ENCODE results near the gene LRRC32. TPM values are rescaled to one million over a fixed set of nuclear protein-coding genes. Genes with fewer than 3 reads are reported as not detected.
A peak's percentile ranks its signal among the peaks of the same experiment; 100 is the strongest.

LRRC32 gene, protein sequence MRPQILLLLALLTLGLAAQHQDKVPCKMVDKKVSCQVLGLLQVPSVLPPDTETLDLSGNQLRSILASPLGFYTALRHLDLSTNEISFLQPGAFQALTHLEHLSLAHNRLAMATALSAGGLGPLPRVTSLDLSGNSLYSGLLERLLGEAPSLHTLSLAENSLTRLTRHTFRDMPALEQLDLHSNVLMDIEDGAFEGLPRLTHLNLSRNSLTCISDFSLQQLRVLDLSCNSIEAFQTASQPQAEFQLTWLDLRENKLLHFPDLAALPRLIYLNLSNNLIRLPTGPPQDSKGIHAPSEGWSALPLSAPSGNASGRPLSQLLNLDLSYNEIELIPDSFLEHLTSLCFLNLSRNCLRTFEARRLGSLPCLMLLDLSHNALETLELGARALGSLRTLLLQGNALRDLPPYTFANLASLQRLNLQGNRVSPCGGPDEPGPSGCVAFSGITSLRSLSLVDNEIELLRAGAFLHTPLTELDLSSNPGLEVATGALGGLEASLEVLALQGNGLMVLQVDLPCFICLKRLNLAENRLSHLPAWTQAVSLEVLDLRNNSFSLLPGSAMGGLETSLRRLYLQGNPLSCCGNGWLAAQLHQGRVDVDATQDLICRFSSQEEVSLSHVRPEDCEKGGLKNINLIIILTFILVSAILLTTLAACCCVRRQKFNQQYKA
- 4.2 and 7.9 TPM in 2 replicates for total RNA-seq (2014; rRNA removed; shearing (Covaris generic))
- 3.5 and 4.0 TPM in 2 replicates for polyA plus RNA-seq (2016; fragmentation: Nextera tagmentation; extraction: Ambion mirVana)

DNA sequence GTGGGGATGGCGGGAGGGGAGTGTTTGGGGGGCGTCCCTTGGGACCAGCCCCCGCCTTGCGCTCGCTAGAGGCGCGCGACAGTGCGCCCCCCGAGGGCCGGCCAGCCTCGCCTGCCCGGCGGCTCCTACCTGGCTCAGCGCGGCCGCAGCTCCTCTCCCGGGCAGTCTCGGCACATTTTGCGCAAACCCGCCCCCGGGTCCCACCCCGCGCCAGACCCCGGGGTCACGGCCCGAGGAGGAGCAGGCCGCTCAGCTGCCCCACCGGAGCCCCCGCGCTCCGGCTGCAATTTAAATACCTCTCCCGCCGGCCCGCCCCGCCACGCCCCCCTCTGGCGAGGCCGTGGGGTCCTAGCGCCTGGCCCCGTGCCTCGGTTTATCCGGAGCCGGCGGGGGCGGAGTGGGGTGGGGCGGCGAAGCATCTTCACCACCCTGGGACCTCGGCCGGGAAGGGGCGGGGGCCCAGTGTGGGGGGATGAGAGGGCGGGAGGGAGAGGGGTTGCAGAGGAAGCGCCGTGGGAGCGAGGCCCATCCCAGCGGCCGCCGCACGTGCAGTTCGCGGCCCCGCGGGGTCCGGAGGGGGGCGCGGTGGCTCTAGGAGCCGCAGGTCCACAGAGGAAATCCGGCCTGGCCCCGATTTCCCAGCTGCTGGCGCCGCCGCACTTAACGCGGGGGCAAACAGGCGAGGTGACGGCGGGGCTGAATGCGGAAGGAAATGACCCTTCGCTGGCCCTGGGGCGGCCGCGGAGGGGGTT lies at the start of gene LRRC32:
Gene LRRC32, minus strand, starts transcription at position 263 of the 752 bp plus-strand sequence. CDS start 4,793 bp downstream, outside the sequence.
- no peaks in the 10 kb centered on the region for H3K9me2 ChIP-seq (ENCODE audit: insufficient read depth)
- H3K27me3 ChIP-seq (replicated peaks; ENCODE audit: insufficient read depth), result no peaks in the 10 kb centered on the region
- H4K20me1 ChIP-seq (ENCODE audit: insufficient read depth), result no peaks in the 10 kb centered on the region
- H2AFZ ChIP-seq, result peak within 1 kb of the TSS; percentile 69
- H3K4me1 ChIP-seq (ENCODE audit: insufficient read depth), result peaks cover 8% of the 10 kb centered on the region; the same call in 1 of the 2 replicates
- peak within 1 kb of the TSS; percentile 77 for H3K4me2 ChIP-seq (ENCODE audit: unreplicated experiment)
- H3K9ac ChIP-seq, result peak within 1 kb of the TSS; percentile 22; the same call in 1 of the 2 replicates
- H3K9me3 ChIP-seq (ENCODE audit: low read depth), result no peaks in the 10 kb centered on the region
- WGBS, 2 experiments (ENCODE audit: low coverage in 1 of 2, low lambda C conversion rate in 2 of 2, missing lambda C conversion rate in 2 of 2), result 3 to 8% methylated on average over 23 to 72 of the region's 82 CpGs
- H3K79me2 ChIP-seq (ENCODE audit: insufficient read depth), result no peaks in the 10 kb centered on the region
- peak within 1 kb of the TSS; percentile 72 for H3K4me3 ChIP-seq
- 0 out of 2 replicates have a peak, but pooled peaks cover 5% of the 10 kb centered on the region for H3F3A ChIP-seq (ENCODE audit: insufficient read depth)
- H3K27ac ChIP-seq, result no peak within 1 kb of the TSS
- DNase-seq, result peak; percentile 40
- no peaks in the 10 kb centered on the region for H3K36me3 ChIP-seq (ENCODE audit: low read depth)
- TF ChIP-seq EZH2 (IDR thresholded peaks at IDR 0.05; ENCODE audit: insufficient read depth, poor library complexity, severe bottlenecking), result no peak
- TF ChIP-seq EZH2phosphoT487 (IDR thresholded peaks at IDR 0.05; ENCODE audit: insufficient read depth, low read depth), result no peak
- in situ Hi-C loops (cut with MboI), result no loop called here

DNA sequence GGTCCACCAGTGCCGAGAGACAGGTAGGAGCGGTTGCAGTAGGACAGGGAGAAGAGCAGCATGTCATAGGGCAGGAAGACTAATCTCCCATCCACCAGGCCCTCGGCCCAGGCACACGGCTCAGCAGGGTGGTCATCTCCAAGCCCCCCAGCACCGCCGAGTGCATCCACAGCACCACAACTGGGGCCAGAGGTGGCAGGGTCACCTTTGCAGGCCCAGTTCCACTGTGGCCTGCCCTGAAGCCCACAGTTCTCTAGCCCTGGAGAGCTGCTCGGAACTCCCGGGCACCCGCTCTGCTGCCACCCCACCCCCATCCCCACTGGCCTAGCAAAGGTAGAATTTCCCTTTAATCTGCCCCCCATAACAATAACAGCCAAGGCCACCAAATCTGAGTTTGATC lies 49.1 kb upstream of the LRRC32 start:
- H3F3A ChIP-seq (ENCODE audit: insufficient read depth), result no peaks in the 10 kb centered on the region
- no peak overlapping the region for H3K4me3 ChIP-seq
- in situ Hi-C loops (cut with MboI), result loop anchor here (10.0 kb wide), 1 partner anchor 195 kb away; no protein-coding TSS in a partner anchor
- H3K9me2 ChIP-seq (ENCODE audit: insufficient read depth), result no peaks in the 10 kb centered on the region
- H4K20me1 ChIP-seq (ENCODE audit: insufficient read depth), result no peaks in the 10 kb centered on the region
- H3K27ac ChIP-seq, result no peak overlapping the region
- no peak overlapping the region for H3K9ac ChIP-seq
- peaks cover 13% of the 10 kb centered on the region; the same call in 1 of the 2 replicates for H3K27me3 ChIP-seq (replicated peaks; ENCODE audit: insufficient read depth)
- H3K79me2 ChIP-seq (ENCODE audit: insufficient read depth), result no peaks in the 10 kb centered on the region
- no peaks in the 10 kb centered on the region for H3K9me3 ChIP-seq (ENCODE audit: low read depth)
- no peak overlapping the region for H3K4me2 ChIP-seq (ENCODE audit: unreplicated experiment)
- DNase-seq, result no peak
- no peak for TF ChIP-seq EZH2phosphoT487 (IDR thresholded peaks at IDR 0.05; ENCODE audit: insufficient read depth, low read depth)
- TF ChIP-seq EZH2 (IDR thresholded peaks at IDR 0.05; ENCODE audit: insufficient read depth, poor library complexity, severe bottlenecking), result no peak
- no peak overlapping the region for H2AFZ ChIP-seq
- H3K4me1 ChIP-seq (ENCODE audit: insufficient read depth), result no peaks in the 10 kb centered on the region
- WGBS, 2 experiments (ENCODE audit: low coverage in 1 of 2, low lambda C conversion rate in 2 of 2, missing lambda C conversion rate in 2 of 2), result 87 to 89% methylated on average over 7 to 9 of the region's 9 CpGs
- no peaks in the 10 kb centered on the region for H3K36me3 ChIP-seq (ENCODE audit: low read depth)

DNA sequence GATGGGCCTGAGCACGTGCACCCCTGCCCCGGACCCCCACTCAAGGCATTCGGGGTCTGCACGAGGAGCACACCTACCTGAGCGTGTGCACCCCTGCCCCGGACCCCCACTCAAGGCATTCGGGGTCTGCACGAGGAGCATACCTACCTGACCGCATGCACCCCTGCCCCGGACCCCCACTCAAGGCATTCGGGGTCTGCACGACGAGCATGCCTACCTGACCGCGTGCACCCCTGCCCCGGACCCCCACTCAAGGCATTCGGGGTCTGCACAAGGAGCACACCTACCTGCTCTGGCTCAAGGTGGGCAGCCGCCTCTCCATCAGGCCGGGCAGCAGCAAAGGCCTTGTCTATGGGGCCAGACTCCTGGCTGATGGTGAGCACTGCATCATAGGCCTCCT lies 48.7 kb upstream of the LRRC32 start:
- no peaks in the 10 kb centered on the region for H3F3A ChIP-seq (ENCODE audit: insufficient read depth)
- in situ Hi-C loops (cut with MboI), result no loop called here
- WGBS, 2 experiments (ENCODE audit: low coverage in 1 of 2, low lambda C conversion rate in 2 of 2, missing lambda C conversion rate in 2 of 2), result 72 to 81% methylated on average over 9 to 19 of the region's 19 CpGs

DNA sequence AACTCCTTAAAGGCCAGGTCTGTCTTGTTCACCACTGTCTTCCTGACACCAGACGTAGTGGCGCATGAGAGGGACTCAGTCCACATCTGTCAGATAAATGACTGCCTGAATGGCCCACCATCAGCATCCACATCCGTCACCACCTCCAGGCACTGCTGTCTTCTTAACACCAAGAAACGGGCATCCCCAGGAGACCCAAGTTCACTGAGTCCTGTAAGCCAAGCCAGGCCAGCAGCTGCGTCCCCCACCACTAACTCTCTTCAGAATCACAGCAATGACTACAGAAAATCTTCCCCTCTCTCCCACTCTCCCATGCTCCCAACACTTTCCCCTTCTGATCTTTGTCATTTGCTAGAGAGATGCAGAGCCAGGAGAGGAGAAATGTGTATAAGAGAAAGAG lies 47.3 kb upstream of the LRRC32 start:
- peaks cover 5% of the 10 kb centered on the region; the same call in 1 of the 2 replicates for H3K27me3 ChIP-seq (replicated peaks; ENCODE audit: insufficient read depth)
- no peak for DNase-seq
- TF ChIP-seq EZH2 (IDR thresholded peaks at IDR 0.05; ENCODE audit: insufficient read depth, poor library complexity, severe bottlenecking), result no peak
- TF ChIP-seq EZH2phosphoT487 (IDR thresholded peaks at IDR 0.05; ENCODE audit: insufficient read depth, low read depth), result no peak
- H3K79me2 ChIP-seq (ENCODE audit: insufficient read depth), result no peaks in the 10 kb centered on the region
- in situ Hi-C loops (cut with MboI), result no loop called here
- H3K9me3 ChIP-seq (ENCODE audit: low read depth), result no peaks in the 10 kb centered on the region
- no peaks in the 10 kb centered on the region for H3F3A ChIP-seq (ENCODE audit: insufficient read depth)
- no peaks in the 10 kb centered on the region for H3K36me3 ChIP-seq (ENCODE audit: low read depth)
- no peaks in the 10 kb centered on the region for H3K4me1 ChIP-seq (ENCODE audit: insufficient read depth)
- H3K9me2 ChIP-seq (ENCODE audit: insufficient read depth), result no peaks in the 10 kb centered on the region
- H3K4me3 ChIP-seq, result no peak overlapping the region
- no peak overlapping the region for H3K9ac ChIP-seq
- no peak overlapping the region for H2AFZ ChIP-seq
- WGBS, 2 experiments (ENCODE audit: low coverage in 1 of 2, low lambda C conversion rate in 2 of 2, missing lambda C conversion rate in 2 of 2), result 76 to 86% methylated on average over 5 of the region's 5 CpGs
- no peak overlapping the region for H3K4me2 ChIP-seq (ENCODE audit: unreplicated experiment)
- no peaks in the 10 kb centered on the region for H4K20me1 ChIP-seq (ENCODE audit: insufficient read depth)
- no peak overlapping the region for H3K27ac ChIP-seq

More for the DNA sequence above, 48.7 kb upstream of the LRRC32 start:
- TF ChIP-seq EZH2phosphoT487 (IDR thresholded peaks at IDR 0.05; ENCODE audit: insufficient read depth, low read depth), result no peak
- no peak for TF ChIP-seq EZH2 (IDR thresholded peaks at IDR 0.05; ENCODE audit: insufficient read depth, poor library complexity, severe bottlenecking)
- Histone ChIP-seq H3K27me3 (replicated peaks; ENCODE audit: insufficient read depth) (peaks cover 13% of the 10 kb centered on the region; the same call in 1 of the 2 replicates), H4K20me1 (ENCODE audit: insufficient read depth) (no peaks in the 10 kb centered on the region), H3K27ac (no peak overlapping the region), H3K4me3 (no peak overlapping the region), H3K9me3 (ENCODE audit: low read depth) (no peaks in the 10 kb centered on the region), H3K9ac (no peak overlapping the region), H3K4me1 (ENCODE audit: insufficient read depth) (no peaks in the 10 kb centered on the region), H3K79me2 (ENCODE audit: insufficient read depth) (no peaks in the 10 kb centered on the region), H3K4me2 (ENCODE audit: unreplicated experiment) (no peak overlapping the region), H2AFZ (no peak overlapping the region), H3K36me3 (ENCODE audit: low read depth) (no peaks in the 10 kb centered on the region), H3K9me2 (ENCODE audit: insufficient read depth) (no peaks in the 10 kb centered on the region)
- no peak for DNase-seq

Data from GM23248 (cell line).